GM12864 (cell line): Measurements from ENCODE around the gene EFCC1.

Experiments
- DNase-seq: peaks from one replicate; pipeline ENCODE4 v3.0.0-alpha.2; 2011; ENCODE audit warnings: low read depth
- H3K4me3 ChIP-seq: 2 replicates; pipeline ENCODE4 v1.5.1; 2011; ENCODE audit warnings: mild to moderate bottlenecking, low read depth, low read length, control low read depth
- TF ChIP-seq, protein P1 (sequence below): IDR thresholded peaks from 2 replicates; pipeline ENCODE4 v1.5.1; 2011; ENCODE audit warnings: low read depth, mild to moderate bottlenecking, moderate library complexity, low read length, control low read depth, inconsistent platforms; ENCODE audit errors: missing control alignments

Gene EFCC1

DNA sequence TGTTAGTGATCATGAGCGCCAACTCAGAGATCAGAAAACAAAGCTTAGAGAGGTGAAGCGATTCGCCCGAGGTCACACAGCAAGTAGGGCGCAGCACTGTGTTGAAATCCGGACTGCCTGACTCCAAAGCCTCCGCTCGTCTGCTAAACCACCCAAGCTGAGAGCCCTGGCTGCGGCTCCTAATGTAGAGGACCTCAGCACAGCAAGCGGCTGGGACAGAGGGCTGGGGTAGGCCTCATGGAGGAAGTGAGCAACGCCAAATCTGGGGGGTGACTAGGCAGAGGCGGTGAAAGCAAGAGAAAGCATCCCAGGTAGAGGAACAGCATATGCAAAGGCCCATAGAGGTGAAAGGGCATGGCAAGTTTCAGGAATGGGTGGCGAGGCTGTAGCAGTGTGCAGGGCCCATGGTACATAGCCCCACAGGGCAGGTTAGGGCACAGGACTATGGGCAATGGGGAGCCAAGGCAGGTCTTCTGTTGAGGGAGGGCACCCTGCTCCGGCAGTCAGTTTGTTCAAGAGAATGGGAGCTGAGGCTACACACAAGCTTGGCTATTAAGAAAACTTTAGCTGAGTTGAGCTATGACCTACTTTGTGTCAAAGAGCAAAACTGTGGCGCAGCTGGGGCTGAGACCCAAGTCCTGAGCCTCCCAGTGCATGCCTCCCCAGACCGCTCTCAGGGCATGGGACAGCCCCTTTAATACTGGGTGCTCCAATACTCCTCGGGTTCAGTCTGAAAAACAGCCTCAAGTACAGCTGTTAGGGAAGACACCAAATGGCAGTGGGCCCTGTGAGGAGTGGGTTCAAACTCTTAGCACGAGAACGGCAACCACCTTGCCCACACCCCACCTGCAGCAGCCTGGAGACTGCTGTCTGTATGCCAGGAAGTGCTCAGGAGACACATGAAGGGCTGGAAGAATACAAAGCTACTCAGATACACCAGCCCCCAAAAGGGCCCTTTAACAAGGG lies 6.2 kb upstream of the EFCC1 start:
- TF ChIP-seq, protein P1, sequence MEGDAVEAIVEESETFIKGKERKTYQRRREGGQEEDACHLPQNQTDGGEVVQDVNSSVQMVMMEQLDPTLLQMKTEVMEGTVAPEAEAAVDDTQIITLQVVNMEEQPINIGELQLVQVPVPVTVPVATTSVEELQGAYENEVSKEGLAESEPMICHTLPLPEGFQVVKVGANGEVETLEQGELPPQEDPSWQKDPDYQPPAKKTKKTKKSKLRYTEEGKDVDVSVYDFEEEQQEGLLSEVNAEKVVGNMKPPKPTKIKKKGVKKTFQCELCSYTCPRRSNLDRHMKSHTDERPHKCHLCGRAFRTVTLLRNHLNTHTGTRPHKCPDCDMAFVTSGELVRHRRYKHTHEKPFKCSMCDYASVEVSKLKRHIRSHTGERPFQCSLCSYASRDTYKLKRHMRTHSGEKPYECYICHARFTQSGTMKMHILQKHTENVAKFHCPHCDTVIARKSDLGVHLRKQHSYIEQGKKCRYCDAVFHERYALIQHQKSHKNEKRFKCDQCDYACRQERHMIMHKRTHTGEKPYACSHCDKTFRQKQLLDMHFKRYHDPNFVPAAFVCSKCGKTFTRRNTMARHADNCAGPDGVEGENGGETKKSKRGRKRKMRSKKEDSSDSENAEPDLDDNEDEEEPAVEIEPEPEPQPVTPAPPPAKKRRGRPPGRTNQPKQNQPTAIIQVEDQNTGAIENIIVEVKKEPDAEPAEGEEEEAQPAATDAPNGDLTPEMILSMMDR: no peak
- no peak for DNase-seq
- H3K4me3 ChIP-seq: no peak overlapping the region; the same call in 1 of the 2 replicates

DNA sequence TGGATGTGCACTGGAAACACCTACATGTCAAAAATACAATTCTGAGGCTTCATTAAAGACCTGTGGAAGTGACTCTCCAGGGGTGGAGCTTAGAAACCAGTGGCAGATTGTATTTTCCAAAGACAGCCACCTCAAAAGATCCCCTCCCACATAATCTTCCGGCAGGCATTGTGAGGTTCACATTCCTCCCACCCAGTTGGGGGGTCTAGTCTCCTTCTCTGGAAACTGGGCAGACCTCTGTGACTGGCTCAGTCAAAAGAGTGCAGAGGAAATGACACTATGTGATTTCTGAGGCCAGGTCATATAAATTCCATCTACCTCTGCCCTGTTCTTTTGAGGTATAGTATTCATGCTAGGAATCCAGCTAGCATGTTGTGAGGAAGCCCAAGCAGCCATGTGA lies 5.4 kb upstream of the EFCC1 start:
- no peak overlapping the region for H3K4me3 ChIP-seq
- TF ChIP-seq, protein P1: no peak
- no peak for DNase-seq

DNA sequence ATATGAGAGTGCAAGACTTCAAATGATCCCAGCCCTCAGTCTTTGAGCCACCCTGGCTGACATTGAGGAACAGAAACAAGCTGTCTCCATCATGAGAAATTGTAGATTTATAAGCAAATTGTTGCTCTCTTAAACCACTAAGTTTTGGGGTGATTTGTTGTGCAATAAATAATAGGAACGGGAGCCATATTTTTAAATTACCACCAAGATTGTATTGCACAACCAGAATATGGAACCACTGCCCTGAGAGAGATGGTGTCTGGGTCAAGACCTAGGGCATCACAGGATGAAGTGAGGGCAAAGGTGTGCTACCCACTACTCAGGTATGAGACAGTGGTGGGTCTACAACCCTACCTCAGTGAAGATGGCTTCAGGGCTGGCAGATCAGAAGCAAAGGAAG lies 4.9 kb upstream of the EFCC1 start:
- TF ChIP-seq, protein P1: no peak
- no peak overlapping the region for H3K4me3 ChIP-seq
- no peak for DNase-seq

DNA sequence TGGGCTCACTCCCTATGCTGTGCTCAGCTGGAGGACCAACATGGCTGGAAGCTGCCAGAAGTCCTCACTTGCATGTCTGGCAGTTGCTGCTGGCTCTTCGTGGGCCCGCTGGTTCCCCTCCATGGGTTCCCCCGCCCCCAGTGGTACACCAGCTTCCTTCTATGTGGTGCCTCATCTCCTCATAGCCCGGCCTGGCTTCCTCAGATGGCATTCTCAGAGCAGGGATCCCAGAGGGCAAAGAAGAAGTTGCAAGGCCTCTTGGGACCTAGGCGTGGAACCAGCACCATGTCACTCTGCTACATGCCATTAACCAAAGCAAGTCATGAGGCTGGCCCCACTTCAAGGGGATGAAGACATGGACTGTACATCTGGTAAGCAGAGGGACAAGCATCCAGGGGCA lies 4.4 kb upstream of the EFCC1 start:
- TF ChIP-seq, protein P1: no peak

DNA sequence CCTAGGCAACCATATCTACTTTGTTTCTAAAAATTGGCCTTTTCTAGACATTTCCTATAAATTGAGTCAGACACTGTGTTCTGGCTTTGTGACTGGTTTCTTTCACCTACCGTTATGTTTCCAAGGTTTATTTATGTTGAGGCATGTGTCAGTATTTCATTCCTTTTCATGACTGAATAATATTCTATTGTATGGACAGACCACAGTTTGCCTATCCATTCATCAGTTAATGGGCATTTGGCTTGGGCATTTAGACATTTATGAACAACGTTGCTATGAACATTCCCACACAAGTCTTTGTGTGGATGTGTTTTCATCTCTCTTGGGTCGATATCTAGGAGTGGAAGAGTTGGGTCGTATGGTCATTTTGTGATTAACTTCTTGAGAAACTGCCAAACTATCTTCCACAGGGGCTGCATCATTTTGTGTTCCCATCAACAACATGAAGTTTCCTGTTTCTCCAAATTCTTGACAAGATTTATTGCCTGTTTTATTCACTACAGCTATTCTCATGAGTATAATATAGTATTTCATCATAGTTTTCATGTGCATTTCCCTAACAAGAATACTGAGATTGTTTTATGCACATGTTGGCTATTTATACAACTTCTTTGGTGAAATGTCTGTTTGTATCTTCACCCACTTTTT lies 3.5 kb upstream of the EFCC1 start:
- DNase-seq: no peak
- H3K4me3 ChIP-seq: no peak overlapping the region
- TF ChIP-seq, protein P1: no peak

More for the DNA sequence above, 4.4 kb upstream of the EFCC1 start:
- DNase-seq: no peak
- no peak overlapping the region for H3K4me3 ChIP-seq

DNA sequence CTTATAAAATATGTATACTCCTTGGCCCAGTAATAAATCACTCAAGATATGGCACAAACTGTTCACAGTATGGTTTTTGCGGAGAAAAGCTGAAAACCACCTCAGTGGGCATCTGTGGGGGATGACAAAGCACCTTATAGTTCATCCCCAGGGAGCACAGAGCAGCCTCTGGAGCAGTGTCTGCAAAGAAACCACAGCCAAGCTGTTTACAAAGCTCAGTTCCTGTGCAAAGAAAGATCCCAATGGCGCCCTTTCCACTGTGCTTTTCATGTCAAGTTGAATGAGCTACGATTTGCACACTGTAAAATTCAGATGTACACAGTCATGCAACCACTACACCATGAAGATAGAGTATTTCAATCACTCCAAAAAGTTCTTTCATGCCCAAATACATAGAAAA lies 2.5 kb upstream of the EFCC1 start:
- no peak for DNase-seq
- no peak overlapping the region for H3K4me3 ChIP-seq
- TF ChIP-seq, protein P1: no peak

DNA sequence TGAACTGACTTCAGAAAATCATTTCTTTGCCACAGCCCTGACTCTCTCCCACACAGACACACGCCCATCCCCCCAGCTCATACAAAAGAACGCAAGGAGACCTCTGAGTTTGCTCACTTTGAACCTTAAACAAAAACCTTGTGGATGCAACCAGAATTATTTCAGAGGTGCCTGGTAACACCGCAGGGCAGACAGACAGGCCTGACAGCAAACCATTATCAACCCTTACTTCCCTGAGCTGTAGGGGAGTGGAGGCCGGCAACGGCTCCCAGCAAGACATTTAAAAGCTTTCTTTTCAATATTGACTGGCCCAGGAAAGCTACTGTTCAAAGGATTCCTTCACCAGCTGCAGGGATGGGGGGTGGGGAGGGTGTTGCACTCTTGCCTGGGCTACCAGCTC lies 2.0 kb upstream of the EFCC1 start:
- no peak overlapping the region for H3K4me3 ChIP-seq
- TF ChIP-seq, protein P1: no peak
- no peak for DNase-seq
